Smooth muscle cell (in vitro differentiated cells): ENCODE data around the gene NMT2. TPM values are rescaled to one million over a fixed set of nuclear protein-coding genes. Genes with fewer than 3 reads are reported as not detected.

Experiments used
- DNase-seq: peaks from one replicate; lab custom pipeline; 2025; ENCODE audit not compliant: unreplicated experiment; lab: John Stamatoyannopoulos, UW
- H2AFZ ChIP-seq: fragments of 200-600 bp; sonication (generic); 2 replicates; pipeline ENCODE4 v1.6.0; 2016; ENCODE audit warnings: antibody characterized with exemption, low read depth, mild to moderate bottlenecking
- H3F3A ChIP-seq: fragments of 200-600 bp; sonication (generic); 2 replicates; pipeline ENCODE4 v1.6.0; 2017; ENCODE audit warnings: antibody characterized with exemption, low read depth
- H3K27ac ChIP-seq: fragments of 200-600 bp; sonication (generic); 2 replicates; pipeline ENCODE4 v1.5.1; 2016; ENCODE audit warnings: low read depth, mild to moderate bottlenecking
- H3K27me3 ChIP-seq: fragments of 200-600 bp; sonication (generic); 2 replicates; pipeline ENCODE4 v1.6.1; 2016; ENCODE audit warnings: low read depth, mild to moderate bottlenecking
- H3K36me3 ChIP-seq: fragments of 200-600 bp; sonication (generic); 2 replicates; pipeline ENCODE4 v1.5.1; 2016; ENCODE audit warnings: low read depth
- H3K4me1 ChIP-seq: fragments of 200-600 bp; sonication (generic); 2 replicates; pipeline ENCODE4 v1.5.1; 2016; ENCODE audit warnings: low read depth
- H3K4me2 ChIP-seq: fragments of 200-600 bp; sonication (generic); 2 replicates; pipeline ENCODE4 v1.6.0; 2016; ENCODE audit warnings: mild to moderate bottlenecking
- H3K4me3 ChIP-seq: fragments of 200-600 bp; sonication (generic); 2 replicates; pipeline ENCODE4 v1.5.1; 2016; ENCODE audit warnings: mild to moderate bottlenecking
- H3K79me2 ChIP-seq: fragments of 200-600 bp; sonication (generic); 2 replicates; pipeline ENCODE4 v1.6.0; 2016; ENCODE audit warnings: low read depth, mild to moderate bottlenecking
- H3K9ac ChIP-seq: fragments of 200-600 bp; sonication (generic); 2 replicates; pipeline ENCODE4 v1.6.0; 2016; ENCODE audit warnings: low read depth
- H3K9me3 ChIP-seq: fragments of 200-600 bp; sonication (generic); replicated peaks from 2 replicates; pipeline ENCODE4 v1.5.1; 2016; ENCODE audit warnings: low read depth
- H4K20me1 ChIP-seq: fragments of 200-600 bp; sonication (generic); 2 replicates; pipeline ENCODE4 v1.6.0; 2016; ENCODE audit warnings: low read depth
- WGBS: methylation state at CpG from one replicate; pipeline ENCODE4 v1.1.7; 2016; ENCODE audit warnings: low lambda C conversion rate; 5-methylcytosine and 5-hydroxymethylcytosine counted together
- polyA plus RNA-seq: library from polyadenylated mRNA; unstranded; fragments of >200 nt; fragmentation: Nextera tagmentation; extraction: Ambion mirVana; gene quantifications from 2 replicates; pipeline ENCODE4 v1.2.1, GENCODE V29; 2016
- total RNA-seq: library from RNA; depleted of rRNA; stranded (reverse); fragments of >200 nt; gene quantifications from 2 replicates; pipeline ENCODE4 v1.2.3, GENCODE V29; 2014
- TF ChIP-seq, protein P1 (sequence below): fragments of 200-600 bp; sonication (generic); IDR thresholded peaks from 2 replicates; pipeline ENCODE4 v1.5.1; 2017; ENCODE audit warnings: borderline replicate concordance, mild to moderate bottlenecking, antibody characterized with exemption; ENCODE audit not compliant: insufficient read depth, poor library complexity, severe bottlenecking

Gene NMT2
- total and polyA plus RNA-seq, 2 experiments from 2014 or later, result 9.4 to 9.5 TPM

DNA sequence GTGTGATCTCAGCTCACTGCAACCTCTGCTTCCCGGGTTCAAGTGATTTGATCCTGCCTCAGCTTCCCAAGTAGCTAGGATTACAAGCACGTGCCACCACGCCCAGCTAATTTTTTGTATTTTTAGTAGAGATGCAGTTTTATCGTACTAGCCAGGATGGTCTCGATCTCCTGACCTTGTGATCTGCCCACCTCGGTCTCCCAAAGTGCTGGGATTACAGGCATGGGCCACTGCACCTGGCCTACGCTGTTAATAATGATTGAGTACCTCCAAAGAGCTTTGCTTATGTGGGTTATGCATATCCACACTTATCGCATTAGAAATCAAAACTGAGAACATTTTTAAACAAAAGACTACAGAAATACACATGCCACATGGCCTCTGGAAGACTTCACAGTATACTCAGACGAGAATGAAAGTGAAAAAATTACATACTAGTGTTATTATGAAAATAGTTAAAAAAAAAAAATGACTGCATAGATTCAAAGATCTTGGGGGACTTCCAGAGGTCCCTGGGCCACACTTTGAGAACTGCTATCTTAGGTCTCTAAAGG, 45.9 kb downstream of the NMT2 start:
- Histone ChIP-seq H3K9ac (no peak overlapping the region), H3K36me3 (peaks cover 6% of the 10 kb centered on the region), H3K79me2 (no peaks in the 10 kb centered on the region), H3K27ac (no peak overlapping the region), H3K4me2 (no peak overlapping the region), H4K20me1 (no peaks in the 10 kb centered on the region), H2AFZ (no peak overlapping the region), H3K9me3 (no peaks in the 10 kb centered on the region), H3K4me3 (no peak overlapping the region), H3F3A (no peaks in the 10 kb centered on the region), H3K4me1 (no peaks in the 10 kb centered on the region), H3K27me3 (no peaks in the 10 kb centered on the region)
- TF ChIP-seq, protein P1, sequence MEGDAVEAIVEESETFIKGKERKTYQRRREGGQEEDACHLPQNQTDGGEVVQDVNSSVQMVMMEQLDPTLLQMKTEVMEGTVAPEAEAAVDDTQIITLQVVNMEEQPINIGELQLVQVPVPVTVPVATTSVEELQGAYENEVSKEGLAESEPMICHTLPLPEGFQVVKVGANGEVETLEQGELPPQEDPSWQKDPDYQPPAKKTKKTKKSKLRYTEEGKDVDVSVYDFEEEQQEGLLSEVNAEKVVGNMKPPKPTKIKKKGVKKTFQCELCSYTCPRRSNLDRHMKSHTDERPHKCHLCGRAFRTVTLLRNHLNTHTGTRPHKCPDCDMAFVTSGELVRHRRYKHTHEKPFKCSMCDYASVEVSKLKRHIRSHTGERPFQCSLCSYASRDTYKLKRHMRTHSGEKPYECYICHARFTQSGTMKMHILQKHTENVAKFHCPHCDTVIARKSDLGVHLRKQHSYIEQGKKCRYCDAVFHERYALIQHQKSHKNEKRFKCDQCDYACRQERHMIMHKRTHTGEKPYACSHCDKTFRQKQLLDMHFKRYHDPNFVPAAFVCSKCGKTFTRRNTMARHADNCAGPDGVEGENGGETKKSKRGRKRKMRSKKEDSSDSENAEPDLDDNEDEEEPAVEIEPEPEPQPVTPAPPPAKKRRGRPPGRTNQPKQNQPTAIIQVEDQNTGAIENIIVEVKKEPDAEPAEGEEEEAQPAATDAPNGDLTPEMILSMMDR, result no peak
- WGBS, result 91% methylated on average over 9 of the region's 9 CpGs
- no peak for DNase-seq

DNA sequence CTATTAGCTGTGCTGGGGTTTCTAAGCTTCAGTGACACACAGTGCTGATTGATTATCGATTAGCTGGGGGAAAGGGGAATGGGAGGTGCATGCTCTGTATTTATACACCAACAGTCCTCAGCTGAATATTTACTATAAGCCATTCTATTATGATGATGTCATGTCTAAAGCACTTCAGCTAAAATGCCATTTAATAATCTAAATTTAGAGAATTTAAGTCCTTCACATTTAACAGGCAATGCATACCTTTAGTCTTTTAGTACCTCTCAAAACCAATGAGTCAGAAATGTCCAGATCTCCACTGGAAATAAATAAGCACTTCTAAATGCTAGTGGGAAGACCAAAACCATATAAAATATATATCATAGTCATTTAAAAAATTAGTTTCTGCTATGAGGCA, 46.8 kb downstream of the NMT2 start:
- Histone ChIP-seq H3K27me3 (no peaks in the 10 kb centered on the region), H3K4me1 (no peaks in the 10 kb centered on the region), H3K9ac (no peak overlapping the region), H3K4me3 (no peak overlapping the region), H3K36me3 (peaks cover 9% of the 10 kb centered on the region), H3F3A (no peaks in the 10 kb centered on the region), H3K9me3 (no peaks in the 10 kb centered on the region), H4K20me1 (no peaks in the 10 kb centered on the region), H3K4me2 (no peak overlapping the region), H2AFZ (no peak overlapping the region), H3K79me2 (no peaks in the 10 kb centered on the region), H3K27ac (no peak overlapping the region)
- TF ChIP-seq, protein P1, result no peak
- no peak for DNase-seq
- WGBS, result 100% methylated on average over 1 of the region's 1 CpG

DNA sequence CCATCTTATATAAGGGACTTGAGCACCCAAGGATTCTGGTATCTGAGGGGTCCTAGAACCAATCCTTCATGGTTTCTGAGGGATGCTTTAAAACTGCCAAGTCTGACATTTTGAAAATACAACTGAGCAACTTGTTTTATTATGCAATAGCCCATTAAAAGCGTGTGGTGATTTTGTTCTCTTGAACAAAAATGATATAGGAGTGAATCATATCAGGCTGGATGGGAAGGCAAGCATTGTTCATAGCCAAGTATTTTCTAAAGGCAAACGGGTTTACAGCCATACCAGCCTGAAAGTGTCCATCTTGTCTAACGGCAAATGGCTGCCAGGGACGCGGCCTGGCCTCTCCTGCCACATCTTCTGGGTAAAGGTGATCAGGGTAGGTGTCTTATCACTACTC, 48.0 kb downstream of the NMT2 start:
- H3F3A ChIP-seq, result no peaks in the 10 kb centered on the region
- peaks cover 10% of the 10 kb centered on the region for H3K36me3 ChIP-seq
- no peaks in the 10 kb centered on the region for H3K27me3 ChIP-seq
- H3K4me1 ChIP-seq, result no peaks in the 10 kb centered on the region
- H3K9ac ChIP-seq, result no peak overlapping the region
- WGBS, result 97% methylated on average over 5 of the region's 5 CpGs
- H3K79me2 ChIP-seq, result no peaks in the 10 kb centered on the region
- no peaks in the 10 kb centered on the region for H4K20me1 ChIP-seq
- no peak overlapping the region for H2AFZ ChIP-seq
- H3K27ac ChIP-seq, result no peak overlapping the region
- no peak overlapping the region for H3K4me2 ChIP-seq
- H3K9me3 ChIP-seq, result peaks cover 5% of the 10 kb centered on the region
- no peak for DNase-seq
- TF ChIP-seq, protein P1, result no peak
- no peak overlapping the region for H3K4me3 ChIP-seq

DNA sequence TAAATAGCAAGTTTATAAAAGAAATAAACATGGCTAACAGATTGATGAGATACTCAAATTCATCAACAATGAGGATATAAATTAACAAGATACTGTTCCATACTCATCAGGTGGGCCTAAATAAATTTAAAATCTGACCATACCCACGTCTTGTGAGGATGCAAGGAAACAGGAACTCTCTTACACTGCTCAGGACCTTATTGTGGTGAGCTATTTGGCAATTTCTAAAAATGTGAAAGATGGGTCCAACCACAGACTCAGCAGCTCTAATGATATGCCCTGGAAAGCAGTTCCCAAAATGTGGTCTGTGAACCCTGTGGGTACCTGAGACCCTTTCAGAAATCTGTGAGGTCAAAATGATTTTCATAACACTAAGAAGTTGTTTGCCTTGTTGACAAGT, 49.9 kb downstream of the NMT2 start:
- Histone ChIP-seq H3K27ac (no peak overlapping the region), H2AFZ (no peak overlapping the region), H3K27me3 (no peaks in the 10 kb centered on the region), H3K9ac (no peak overlapping the region), H3F3A (no peaks in the 10 kb centered on the region), H3K79me2 (no peaks in the 10 kb centered on the region), H3K4me2 (no peak overlapping the region), H4K20me1 (no peaks in the 10 kb centered on the region), H3K9me3 (peaks cover 5% of the 10 kb centered on the region), H3K4me1 (no peaks in the 10 kb centered on the region), H3K4me3 (no peak overlapping the region), H3K36me3 (peaks cover 10% of the 10 kb centered on the region)
- no peak for DNase-seq
- TF ChIP-seq, protein P1, result no peak
- 90% methylated on average over 1 of the region's 1 CpG for WGBS
